ENCODE data around the gene SMC3. TPM values are rescaled to one million over a fixed set of nuclear protein-coding genes. Genes with fewer than 3 reads are reported as not detected.

SMC3 gene
- polyA plus RNA-seq, 2 of the 4 experiments (the other 2 are of a cell fraction): 59.5 to 60.5 TPM

DNA sequence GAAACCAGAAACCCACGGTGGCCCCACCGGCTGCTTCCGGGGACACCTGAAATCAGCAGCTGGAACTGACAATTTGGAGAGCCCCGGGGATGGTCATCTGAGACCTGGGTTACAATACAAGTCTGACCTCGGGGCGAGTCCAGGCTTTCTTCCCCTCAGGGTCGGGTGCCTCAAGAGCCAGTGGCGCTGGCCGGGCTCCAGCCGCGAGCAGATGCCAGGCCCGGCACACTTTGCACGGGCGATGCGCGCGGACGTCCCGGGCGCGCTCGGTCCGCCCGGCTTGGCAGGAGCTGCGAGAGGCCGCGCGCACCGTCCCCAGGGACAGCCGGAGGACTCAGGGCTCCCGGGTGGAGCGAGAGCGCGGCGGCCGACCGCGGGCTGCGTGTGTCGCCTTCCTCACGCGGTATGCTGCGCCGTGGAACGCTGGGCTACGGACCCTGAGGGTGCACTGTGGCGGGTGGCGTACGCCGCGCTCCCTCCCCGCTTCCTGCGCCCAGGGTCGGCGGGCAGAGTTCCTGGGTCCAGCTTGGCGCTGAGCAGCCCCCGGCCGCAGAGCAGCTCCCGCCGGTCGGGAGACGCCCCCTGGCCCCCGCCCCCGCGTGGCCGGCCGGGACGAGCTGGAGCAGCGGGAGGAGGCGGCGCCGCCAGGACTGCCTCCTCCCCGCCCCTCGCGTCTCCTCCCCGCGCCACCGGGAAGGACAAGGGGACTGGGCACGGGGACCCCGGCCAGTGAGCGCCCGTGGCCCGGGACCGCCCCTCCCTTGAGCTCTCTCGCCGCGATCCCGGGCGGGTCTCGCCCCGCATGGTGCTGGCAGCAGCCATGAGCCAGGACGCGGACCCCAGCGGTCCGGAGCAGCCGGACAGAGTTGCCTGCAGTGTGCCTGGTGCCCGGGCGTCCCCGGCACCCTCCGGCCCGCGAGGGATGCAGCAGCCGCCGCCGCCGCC lies 76.4 kb downstream of the SMC3 start, which contains the start of gene RBM20:
RBM20 (plus strand) TSS at position 684 of the 945 bp plus-strand sequence; CDS start at position 803, 119 bp downstream.
- Histone ChIP-seq H3K4me3 (peak within 1 kb of the TSS; percentile 69), H3K9me3 (no peaks in the 10 kb centered on the region), H3K4me2 (peak within 1 kb of the TSS; percentile 77), H3K27ac (peak within 1 kb of the TSS; percentile 73 to 93), H3K4me1 (peaks cover 63% of the 10 kb centered on the region)
- 3% methylated on average over 24 of the region's 106 CpGs for WGBS (ENCODE audit: missing lambda C conversion rate)
- POLR2A ChIA-PET: interaction anchor here (0.7 to 1.0 kb wide), 2 partner anchors 29 to 275 kb away, joined by 3 read pairs; partner anchors contain the start of genes BBIP1 and SHOC2
- ATAC-seq (peak; percentile 76 to 86), FAIRE-seq (no peak), DNase-seq (ENCODE audit: low read depth in 1 of 2, low spot score in 1 of 2) (peak in 1 of 2 experiments; percentile 56)
- CTCF ChIA-PET: interaction anchor here (0.8 to 2.1 kb wide), 9 partner anchors 11 to 35 kb away, joined by 3 to 11 read pairs (median 4); no protein-coding TSS in a partner anchor
- no peak for TF ChIP-seq MAFK (IDR thresholded peaks at IDR 0.05; ENCODE audit: partially characterized antibody)
- TF ChIP-seq EP300 (IDR thresholded peaks at IDR 0.05): no peak
- no peak for TF ChIP-seq FOSB (CRISPR knock-in tag; IDR thresholded peaks at IDR 0.05)
- no peak for TF ChIP-seq EHF (CRISPR knock-in tag; IDR thresholded peaks at IDR 0.05)
- peak; percentile 69; the same call in 1 of the 2 replicates for TF ChIP-seq HDAC2 (IDR thresholded peaks at IDR 0.05)
- no peak for TF ChIP-seq CHD4 (IDR thresholded peaks at IDR 0.05; ENCODE audit: borderline replicate concordance)
- TF ChIP-seq, protein P1, sequence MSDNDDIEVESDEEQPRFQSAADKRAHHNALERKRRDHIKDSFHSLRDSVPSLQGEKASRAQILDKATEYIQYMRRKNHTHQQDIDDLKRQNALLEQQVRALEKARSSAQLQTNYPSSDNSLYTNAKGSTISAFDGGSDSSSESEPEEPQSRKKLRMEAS (IDR thresholded peaks at IDR 0.05): peak; percentile 63
- TF ChIP-seq JUN (IDR thresholded peaks at IDR 0.05): peak in 1 of 2 experiments; percentile 46; a peak in 2 of 5 replicates
- TF ChIP-seq E2F6 (IDR thresholded peaks at IDR 0.05; ENCODE audit: borderline replicate concordance, low read depth): 0 out of 2 replicates have a peak, but pooled peaks have one; percentile 29
- TF ChIP-seq RARB (CRISPR knock-in tag; IDR thresholded peaks at IDR 0.05): no peak
- TF ChIP-seq GATA3 (IDR thresholded peaks at IDR 0.05; ENCODE audit: borderline replicate concordance): no peak
- TF ChIP-seq NR3C1 (IDR thresholded peaks at IDR 0.05): no peak
- TF ChIP-seq RNF2 (IDR thresholded peaks at IDR 0.05; ENCODE audit: borderline replicate concordance, low read depth): no peak
- TF ChIP-seq POLR2A (IDR thresholded peaks at IDR 0.05; ENCODE audit: low read length): peak; percentile 27
- TF ChIP-seq, protein P2, sequence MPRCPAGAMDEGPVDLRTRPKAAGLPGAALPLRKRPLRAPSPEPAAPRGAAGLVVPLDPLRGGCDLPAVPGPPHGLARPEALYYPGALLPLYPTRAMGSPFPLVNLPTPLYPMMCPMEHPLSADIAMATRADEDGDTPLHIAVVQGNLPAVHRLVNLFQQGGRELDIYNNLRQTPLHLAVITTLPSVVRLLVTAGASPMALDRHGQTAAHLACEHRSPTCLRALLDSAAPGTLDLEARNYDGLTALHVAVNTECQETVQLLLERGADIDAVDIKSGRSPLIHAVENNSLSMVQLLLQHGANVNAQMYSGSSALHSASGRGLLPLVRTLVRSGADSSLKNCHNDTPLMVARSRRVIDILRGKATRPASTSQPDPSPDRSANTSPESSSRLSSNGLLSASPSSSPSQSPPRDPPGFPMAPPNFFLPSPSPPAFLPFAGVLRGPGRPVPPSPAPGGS (IDR thresholded peaks at IDR 0.05): no peak
- no peak for TF ChIP-seq HOXB5 (CRISPR knock-in tag; IDR thresholded peaks at IDR 0.05)
- no peak for TF ChIP-seq NPAS2 (CRISPR knock-in tag; IDR thresholded peaks at IDR 0.05; ENCODE audit: borderline replicate concordance)
- TF ChIP-seq RFX5 (IDR thresholded peaks at IDR 0.05): no peak
- no peak for TF ChIP-seq MYC (IDR thresholded peaks at IDR 0.05; ENCODE audit: borderline replicate concordance, low read length)

GRCh38 chr10:110644598-110645462 lies 77.3 kb downstream of the SMC3 start:
- no peak for DNase-seq (ENCODE audit: low read depth in 1 of 2, low spot score in 1 of 2)
- Histone ChIP-seq H3K4me3 (peak overlapping the region; percentile 69), H3K4me2 (peak overlapping the region; percentile 77), H3K9me3 (no peaks in the 10 kb centered on the region), H3K4me1 (peaks cover 64% of the 10 kb centered on the region), H3K27ac (peak overlapping the region; percentile 73 to 93)
- TF ChIP-seq HEYL (CRISPR knock-in tag; IDR thresholded peaks at IDR 0.05) (no peak), ZSCAN20 (CRISPR knock-in tag; IDR thresholded peaks at IDR 0.05) (no peak), EHMT2 (IDR thresholded peaks at IDR 0.05; ENCODE audit: low read depth) (no peak), CEBPB (IDR thresholded peaks at IDR 0.05) (no peak), RARB (CRISPR knock-in tag; IDR thresholded peaks at IDR 0.05) (no peak), MYC (IDR thresholded peaks at IDR 0.05; ENCODE audit: borderline replicate concordance, low read length) (no peak), NPAS2 (CRISPR knock-in tag; IDR thresholded peaks at IDR 0.05; ENCODE audit: borderline replicate concordance) (no peak), PHF8 (IDR thresholded peaks at IDR 0.05; ENCODE audit: borderline replicate concordance, low read depth) (no peak)
- TF ChIP-seq, protein P3, sequence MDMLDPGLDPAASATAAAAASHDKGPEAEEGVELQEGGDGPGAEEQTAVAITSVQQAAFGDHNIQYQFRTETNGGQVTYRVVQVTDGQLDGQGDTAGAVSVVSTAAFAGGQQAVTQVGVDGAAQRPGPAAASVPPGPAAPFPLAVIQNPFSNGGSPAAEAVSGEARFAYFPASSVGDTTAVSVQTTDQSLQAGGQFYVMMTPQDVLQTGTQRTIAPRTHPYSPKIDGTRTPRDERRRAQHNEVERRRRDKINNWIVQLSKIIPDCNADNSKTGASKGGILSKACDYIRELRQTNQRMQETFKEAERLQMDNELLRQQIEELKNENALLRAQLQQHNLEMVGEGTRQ (IDR thresholded peaks at IDR 0.05): no peak
- CTCF ChIA-PET: interaction anchor here (0.8 to 2.1 kb wide), 7 partner anchors 12 to 35 kb away, joined by 3 to 11 read pairs (median 4); no protein-coding TSS in a partner anchor
- POLR2A ChIA-PET: interaction anchor here (1.0 kb wide), 1 partner anchor 28 kb away, joined by 3 read pairs; no protein-coding TSS in a partner anchor
- no peak; a peak in 2 of 6 replicates for ATAC-seq
- 59% methylated on average over 28 of the region's 31 CpGs for WGBS (ENCODE audit: missing lambda C conversion rate)
- FAIRE-seq: peak; percentile 7
